ENCODE measurements around the gene COL6A2.
A peak's percentile ranks its signal among the peaks of the same experiment; 100 is the strongest.

COL6A2 gene

GRCh38 chr21:46092026-46092764 is 5.7 kb upstream of the COL6A2 start:
- Mint-ChIP-seq H3K27me3 (no peaks in the 10 kb centered on the region), H3K4me3 (no peak overlapping the region)

GRCh38 chr21:46092811-46093667 is 4.9 kb upstream of the COL6A2 start:
- Mint-ChIP-seq H3K9me3 (peaks cover 18% of the 10 kb centered on the region), H3K36me3 (ENCODE audit: low read depth) (no peaks in the 10 kb centered on the region), H3K4me3 (no peak overlapping the region), H3K4me1 (ENCODE audit: low read depth) (no peaks in the 10 kb centered on the region), H3K27me3 (no peaks in the 10 kb centered on the region), H3K27ac (no peak overlapping the region)
- peak; percentile 2 for DNase-seq

More at GRCh38 chr21:46092026-46092764, 5.7 kb upstream of the COL6A2 start:
- peak; percentile 17 for DNase-seq
- H3K27ac Mint-ChIP-seq, result no peak overlapping the region
- no peaks in the 10 kb centered on the region for H3K36me3 Mint-ChIP-seq (ENCODE audit: low read depth)
- H3K9me3 Mint-ChIP-seq, result peaks cover 24% of the 10 kb centered on the region
- H3K4me1 Mint-ChIP-seq (ENCODE audit: low read depth), result no peaks in the 10 kb centered on the region

- Mint-ChIP-seq H3K27ac (no peak overlapping the region), H3K9me3 (peaks cover 10% of the 10 kb centered on the region), H3K27me3 (no peaks in the 10 kb centered on the region), H3K4me1 (ENCODE audit: low read depth) (no peaks in the 10 kb centered on the region), H3K4me3 (no peak overlapping the region), H3K36me3 (ENCODE audit: low read depth) (no peaks in the 10 kb centered on the region)
- peak; percentile 29 for DNase-seq
Observed at GRCh38 chr21:46093668-46094400, 4.1 kb upstream of the COL6A2 start.

GRCh38 chr21:46094401-46095082 is 3.4 kb upstream of the COL6A2 start:
- H3K4me1 Mint-ChIP-seq (ENCODE audit: low read depth), result peaks cover 1% of the 10 kb centered on the region
- H3K4me3 Mint-ChIP-seq, result no peak overlapping the region
- peaks cover 10% of the 10 kb centered on the region for H3K9me3 Mint-ChIP-seq
- H3K36me3 Mint-ChIP-seq (ENCODE audit: low read depth), result no peaks in the 10 kb centered on the region
- no peak for DNase-seq
- no peak overlapping the region for H3K27ac Mint-ChIP-seq
- H3K27me3 Mint-ChIP-seq, result peaks cover 3% of the 10 kb centered on the region

- peaks cover 1% of the 10 kb centered on the region for H3K4me1 Mint-ChIP-seq (ENCODE audit: low read depth)
- H3K4me3 Mint-ChIP-seq, result no peak overlapping the region
- peaks cover 6% of the 10 kb centered on the region for H3K9me3 Mint-ChIP-seq
- H3K27me3 Mint-ChIP-seq, result peaks cover 9% of the 10 kb centered on the region
- DNase-seq, result peak; percentile 18
- H3K27ac Mint-ChIP-seq, result no peak overlapping the region
- no peaks in the 10 kb centered on the region for H3K36me3 Mint-ChIP-seq (ENCODE audit: low read depth)
Observed at GRCh38 chr21:46095083-46095719, 2.7 kb upstream of the COL6A2 start.

- Mint-ChIP-seq H3K36me3 (ENCODE audit: low read depth) (no peaks in the 10 kb centered on the region), H3K27ac (no peak overlapping the region), H3K4me3 (no peak overlapping the region), H3K27me3 (peaks cover 17% of the 10 kb centered on the region), H3K9me3 (peaks cover 2% of the 10 kb centered on the region), H3K4me1 (ENCODE audit: low read depth) (peaks cover 5% of the 10 kb centered on the region)
- peak; percentile 23 for DNase-seq
Observed at GRCh38 chr21:46095814-46096595, 1.9 kb upstream of the COL6A2 start.

- Mint-ChIP-seq H3K27me3 (peaks cover 23% of the 10 kb centered on the region), H3K27ac (no peak overlapping the region), H3K36me3 (ENCODE audit: low read depth) (no peaks in the 10 kb centered on the region), H3K4me3 (peak overlapping the region; percentile 8), H3K9me3 (no peaks in the 10 kb centered on the region), H3K4me1 (ENCODE audit: low read depth) (peaks cover 5% of the 10 kb centered on the region)
- peak; percentile 32 for DNase-seq
Observed at GRCh38 chr21:46096596-46097335, 1.1 kb upstream of the COL6A2 start.

GRCh38 chr21:46098303-46099141 is 610 bp downstream of the COL6A2 start:
- no peak overlapping the region for H3K27ac Mint-ChIP-seq
- peaks cover 34% of the 10 kb centered on the region for H3K27me3 Mint-ChIP-seq
- H3K4me1 Mint-ChIP-seq (ENCODE audit: low read depth), result peaks cover 5% of the 10 kb centered on the region
- H3K36me3 Mint-ChIP-seq (ENCODE audit: low read depth), result no peaks in the 10 kb centered on the region
- DNase-seq, result peak; percentile 53
- H3K9me3 Mint-ChIP-seq, result peaks cover 7% of the 10 kb centered on the region
- H3K4me3 Mint-ChIP-seq, result peak overlapping the region; percentile 65

- DNase-seq, result peak; percentile 30
- H3K4me3 Mint-ChIP-seq, result peak overlapping the region; percentile 65
Observed at GRCh38 chr21:46099476-46099875, 1.6 kb downstream of the COL6A2 start.

GRCh38 chr21:46100020-46100419 is 2.1 kb downstream of the COL6A2 start:
- Mint-ChIP-seq H3K27ac (no peak overlapping the region), H3K27me3 (peaks cover 40% of the 10 kb centered on the region), H3K9me3 (peaks cover 9% of the 10 kb centered on the region), H3K4me3 (no peak overlapping the region), H3K36me3 (ENCODE audit: low read depth) (peaks cover 2% of the 10 kb centered on the region), H3K4me1 (ENCODE audit: low read depth) (peaks cover 5% of the 10 kb centered on the region)
- DNase-seq, result peak; percentile 7

More at GRCh38 chr21:46099476-46099875, 1.6 kb downstream of the COL6A2 start:
- no peak overlapping the region for H3K27ac Mint-ChIP-seq
- H3K9me3 Mint-ChIP-seq, result peaks cover 9% of the 10 kb centered on the region
- peaks cover 2% of the 10 kb centered on the region for H3K36me3 Mint-ChIP-seq (ENCODE audit: low read depth)
- peaks cover 39% of the 10 kb centered on the region for H3K27me3 Mint-ChIP-seq
- peaks cover 5% of the 10 kb centered on the region for H3K4me1 Mint-ChIP-seq (ENCODE audit: low read depth)

GRCh38 chr21:46100426-46100825 is 2.5 kb downstream of the COL6A2 start:
- peaks cover 5% of the 10 kb centered on the region for H3K4me1 Mint-ChIP-seq (ENCODE audit: low read depth)
- H3K27me3 Mint-ChIP-seq, result peaks cover 40% of the 10 kb centered on the region
- peaks cover 2% of the 10 kb centered on the region for H3K36me3 Mint-ChIP-seq (ENCODE audit: low read depth)
- H3K9me3 Mint-ChIP-seq, result peaks cover 9% of the 10 kb centered on the region
- no peak overlapping the region for H3K4me3 Mint-ChIP-seq
- H3K27ac Mint-ChIP-seq, result no peak overlapping the region
- DNase-seq, result peak; percentile 9

- H3K27ac Mint-ChIP-seq, result no peak overlapping the region
- no peak overlapping the region for H3K4me3 Mint-ChIP-seq
- H3K4me1 Mint-ChIP-seq (ENCODE audit: low read depth), result peaks cover 5% of the 10 kb centered on the region
- peaks cover 2% of the 10 kb centered on the region for H3K36me3 Mint-ChIP-seq (ENCODE audit: low read depth)
- no peak for DNase-seq
- H3K9me3 Mint-ChIP-seq, result peaks cover 9% of the 10 kb centered on the region
- H3K27me3 Mint-ChIP-seq, result peaks cover 40% of the 10 kb centered on the region
Observed at GRCh38 chr21:46100906-46101305, 3.0 kb downstream of the COL6A2 start.

Measured in activated T-cell treated with anti-CD3 and anti-CD28 coated beads, Interleukin-2, amount 50 U/mL, for 24 hours (primary cell).